DOHH2 (cell line): ENCODE data around the gene SMAD4.

Experiments used
- EZH2phosphoT487 ChIP-seq: fragments of 200-600 bp; sonication (generic); IDR thresholded peaks from 2 replicates; pipeline ENCODE4 v1.6.1; 2017; ENCODE audit warnings: borderline replicate concordance, mild to moderate bottlenecking, antibody characterized with exemption, low read length, moderate library complexity, mixed read lengths
- TF ChIP-seq, protein P1 (sequence below): fragments of 200-600 bp; sonication (generic); IDR thresholded peaks from one replicate; pipeline ENCODE4 v1.5.1; 2014; ENCODE audit warnings: antibody characterized with exemption, mild to moderate bottlenecking, low read depth, low read length; ENCODE audit not compliant: poor library complexity, severe bottlenecking

DNA sequence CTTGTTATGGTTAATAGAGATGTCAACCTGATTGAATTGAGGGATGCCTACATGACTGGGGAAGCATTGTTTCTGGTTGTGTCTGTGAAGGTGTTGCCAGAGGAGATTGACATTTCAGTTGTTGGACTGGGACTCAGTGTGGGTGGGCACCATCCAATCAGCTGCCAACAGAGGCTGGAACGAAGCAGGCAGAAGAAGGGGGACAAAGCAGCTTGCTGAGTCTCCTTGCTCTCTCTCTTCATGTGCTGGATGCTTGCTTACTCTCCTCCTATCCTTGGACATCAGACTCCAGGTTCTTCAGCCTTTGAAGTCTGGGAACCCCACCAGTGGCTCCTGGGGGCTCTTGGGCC, 22.2 kb upstream of the SMAD4 start:
- TF ChIP-seq, protein P1, sequence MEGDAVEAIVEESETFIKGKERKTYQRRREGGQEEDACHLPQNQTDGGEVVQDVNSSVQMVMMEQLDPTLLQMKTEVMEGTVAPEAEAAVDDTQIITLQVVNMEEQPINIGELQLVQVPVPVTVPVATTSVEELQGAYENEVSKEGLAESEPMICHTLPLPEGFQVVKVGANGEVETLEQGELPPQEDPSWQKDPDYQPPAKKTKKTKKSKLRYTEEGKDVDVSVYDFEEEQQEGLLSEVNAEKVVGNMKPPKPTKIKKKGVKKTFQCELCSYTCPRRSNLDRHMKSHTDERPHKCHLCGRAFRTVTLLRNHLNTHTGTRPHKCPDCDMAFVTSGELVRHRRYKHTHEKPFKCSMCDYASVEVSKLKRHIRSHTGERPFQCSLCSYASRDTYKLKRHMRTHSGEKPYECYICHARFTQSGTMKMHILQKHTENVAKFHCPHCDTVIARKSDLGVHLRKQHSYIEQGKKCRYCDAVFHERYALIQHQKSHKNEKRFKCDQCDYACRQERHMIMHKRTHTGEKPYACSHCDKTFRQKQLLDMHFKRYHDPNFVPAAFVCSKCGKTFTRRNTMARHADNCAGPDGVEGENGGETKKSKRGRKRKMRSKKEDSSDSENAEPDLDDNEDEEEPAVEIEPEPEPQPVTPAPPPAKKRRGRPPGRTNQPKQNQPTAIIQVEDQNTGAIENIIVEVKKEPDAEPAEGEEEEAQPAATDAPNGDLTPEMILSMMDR = no peak
- TF ChIP-seq EZH2phosphoT487 = no peak
